HS-5 (cell line): ENCODE measurements around the gene MTRFR.
"Not testable (repeated sequence)": the region's sequence is repeated elsewhere in the genome, so short reads cannot be mapped to it uniquely, and the experiment has no call there.

Experiments
- DNase-seq: peaks from one replicate; pipeline ENCODE4 v3.0.0-alpha.2; 2012; ENCODE audit warnings: low read depth

MTRFR gene

DNA sequence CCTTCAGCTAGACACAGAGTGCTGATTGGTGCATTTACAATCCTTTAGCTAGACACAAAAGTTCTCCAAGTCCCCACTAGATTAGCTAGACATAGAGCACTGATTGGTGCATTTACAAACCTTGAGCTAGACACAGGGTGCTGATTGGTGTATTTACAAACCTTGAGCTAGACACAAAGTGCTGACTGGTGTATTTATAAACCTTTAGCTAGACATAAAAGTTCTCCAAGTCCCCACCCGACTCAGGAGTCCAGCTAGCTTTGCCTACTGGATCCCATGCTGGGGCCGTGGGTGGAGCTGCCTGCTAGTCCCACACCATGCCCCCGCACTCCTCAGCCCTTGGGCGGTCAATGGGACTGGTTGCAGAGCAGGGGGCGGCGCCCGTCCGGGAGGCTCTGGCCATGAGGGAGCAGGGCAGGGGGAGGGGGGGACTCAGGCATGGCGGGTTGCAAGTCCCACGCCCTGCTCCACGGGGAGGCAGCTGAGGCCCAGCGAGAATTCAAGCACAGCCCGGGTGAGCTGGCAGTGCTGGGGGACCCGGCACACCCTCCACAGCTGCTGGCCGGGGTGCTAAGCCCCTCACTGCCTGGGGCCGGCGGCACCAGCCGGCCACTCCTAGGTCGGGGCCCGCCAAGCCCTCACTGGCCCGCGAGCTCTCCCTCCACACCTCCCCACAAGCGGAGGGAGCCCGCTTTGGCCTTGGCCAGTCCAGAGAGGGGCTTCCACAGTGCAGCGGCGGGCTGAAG, 15.9 kb downstream of the MTRFR start:
- not testable (repeated sequence) for DNase-seq

DNA sequence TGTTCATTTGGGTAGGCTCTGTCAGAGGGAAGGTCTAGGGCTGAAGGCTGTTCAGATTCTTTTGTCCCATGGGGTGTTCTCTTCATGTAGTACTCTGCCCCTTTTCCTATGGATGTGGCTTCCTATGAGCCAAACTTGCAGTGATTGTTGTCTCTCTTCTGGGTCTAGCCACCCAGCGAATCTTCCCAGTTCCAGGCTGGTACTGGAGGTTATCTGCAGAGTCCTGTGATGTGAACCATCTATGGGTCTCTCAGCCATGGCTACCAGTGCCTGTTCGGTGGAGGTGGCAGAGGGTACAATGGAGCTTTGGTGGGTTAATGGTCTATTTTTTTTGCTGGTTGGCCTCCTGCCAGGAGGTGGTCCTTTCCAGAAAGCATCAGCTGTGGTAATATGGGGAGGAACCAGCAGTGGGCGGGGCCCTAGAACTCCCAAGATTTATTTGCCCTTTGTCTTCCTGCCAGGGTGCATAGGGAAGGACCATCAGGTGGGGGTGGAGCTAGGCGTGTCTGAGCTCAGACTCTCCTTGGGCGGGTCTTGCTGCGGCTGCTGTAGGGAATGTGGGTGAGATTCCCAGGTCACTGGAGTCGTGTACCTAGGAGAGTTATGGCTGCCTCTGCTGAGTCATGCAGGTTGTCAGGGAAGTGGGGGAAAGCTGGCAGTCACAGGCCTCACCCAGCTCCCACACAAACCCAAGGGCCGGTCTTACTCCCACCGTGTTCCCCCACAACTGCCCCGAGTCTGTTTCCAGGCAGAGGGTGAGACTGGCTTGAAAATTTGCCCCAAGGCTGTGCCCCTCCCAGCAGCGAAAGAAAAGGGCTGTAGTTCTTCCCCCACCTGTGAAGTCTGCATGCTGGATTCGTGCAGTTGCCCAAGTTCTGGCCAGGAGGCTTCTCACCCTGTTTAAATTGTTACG, 17.5 kb downstream of the MTRFR start:
- DNase-seq, result no peak

DNA sequence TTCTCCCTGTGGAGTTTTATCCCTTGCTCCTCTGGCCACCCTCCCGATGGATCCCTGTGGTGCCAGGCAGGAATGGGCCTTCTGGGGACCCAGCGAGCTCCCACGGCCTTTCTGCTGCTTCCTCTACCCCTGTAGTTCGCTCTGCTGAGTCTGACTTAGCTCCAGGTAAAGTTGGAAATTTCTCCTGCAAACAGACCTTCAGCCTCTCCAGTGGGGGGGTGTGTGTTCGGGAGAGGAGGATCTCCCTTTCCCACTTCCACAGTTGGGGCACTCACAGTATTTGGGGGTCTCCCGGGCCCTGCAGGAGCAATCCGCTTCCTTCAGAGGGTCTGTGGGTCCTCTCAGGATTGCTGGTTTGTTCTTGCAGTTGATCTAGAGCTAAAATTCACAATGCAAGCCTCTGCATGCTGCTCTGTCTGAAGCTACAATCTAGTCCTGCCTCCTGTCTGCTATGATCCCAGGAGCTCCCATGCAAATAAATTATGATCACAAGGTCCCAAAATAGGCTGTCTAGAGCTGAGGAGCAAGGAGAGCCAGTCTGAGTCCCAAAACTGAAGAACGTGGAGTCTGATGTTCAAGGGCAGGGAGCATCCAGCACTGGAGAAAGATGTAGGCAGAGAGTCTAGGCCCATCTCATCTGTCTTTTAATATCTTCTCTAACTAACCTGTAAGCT, 18.3 kb downstream of the MTRFR start:
- DNase-seq, result no peak

DNA sequence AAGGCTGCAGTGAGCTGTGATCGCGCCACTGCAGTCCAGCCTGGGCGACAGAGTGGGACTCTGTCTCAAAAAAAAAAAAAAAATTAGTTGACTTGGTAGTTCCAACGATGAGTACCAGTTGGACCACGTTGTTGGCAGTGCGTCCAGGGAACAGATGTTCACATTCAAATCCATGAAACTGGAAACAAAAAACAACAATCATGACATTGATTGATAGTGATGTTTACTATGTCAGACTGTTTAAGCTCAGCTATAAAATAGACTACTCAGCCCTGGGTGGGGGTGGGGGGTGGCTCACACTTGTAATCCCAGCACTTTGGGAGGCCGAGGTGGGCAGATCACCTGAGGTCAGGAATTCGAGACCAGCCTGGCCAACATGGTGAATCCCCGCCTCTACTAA, 19.1 kb downstream of the MTRFR start:
- not testable (repeated sequence) for DNase-seq

DNA sequence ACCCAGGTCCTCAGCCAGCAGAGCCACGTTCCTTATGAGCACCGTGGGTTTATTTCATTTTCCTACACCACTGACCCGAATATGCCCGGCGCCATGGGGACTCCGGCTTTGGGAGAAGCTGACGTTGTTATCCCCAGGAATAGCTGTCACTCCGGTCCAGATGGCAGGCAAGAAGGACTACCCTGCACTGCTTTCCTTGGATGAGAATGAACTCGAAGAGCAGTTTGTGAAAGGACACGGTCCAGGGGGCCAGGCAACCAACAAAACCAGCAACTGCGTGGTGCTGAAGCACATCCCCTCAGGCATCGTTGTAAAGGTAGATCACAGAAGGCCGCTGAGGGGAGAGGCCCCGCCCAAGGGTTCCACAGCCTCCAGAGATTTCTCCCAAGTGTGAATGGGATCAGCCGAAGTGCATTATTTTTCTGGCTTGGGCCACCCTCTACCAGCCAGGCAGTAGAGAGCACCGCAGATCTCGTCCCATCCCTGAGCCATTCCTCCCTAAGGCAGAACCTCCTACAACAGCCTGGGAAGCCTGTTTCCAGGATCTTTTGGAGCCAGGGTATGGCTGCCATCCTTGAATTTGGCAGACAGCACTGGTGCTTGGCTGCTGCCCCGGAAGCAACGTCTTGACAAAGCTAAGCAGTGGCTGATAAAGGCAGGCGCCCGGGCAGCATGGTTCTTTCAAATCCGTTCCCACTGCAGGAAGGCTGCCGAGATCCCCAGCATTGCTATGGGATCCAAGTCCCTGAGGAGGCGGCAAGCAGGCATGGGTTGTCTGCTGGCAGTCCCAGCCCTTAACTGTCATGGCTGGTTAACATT, 20.6 kb downstream of the MTRFR start:
- no peak for DNase-seq

DNA sequence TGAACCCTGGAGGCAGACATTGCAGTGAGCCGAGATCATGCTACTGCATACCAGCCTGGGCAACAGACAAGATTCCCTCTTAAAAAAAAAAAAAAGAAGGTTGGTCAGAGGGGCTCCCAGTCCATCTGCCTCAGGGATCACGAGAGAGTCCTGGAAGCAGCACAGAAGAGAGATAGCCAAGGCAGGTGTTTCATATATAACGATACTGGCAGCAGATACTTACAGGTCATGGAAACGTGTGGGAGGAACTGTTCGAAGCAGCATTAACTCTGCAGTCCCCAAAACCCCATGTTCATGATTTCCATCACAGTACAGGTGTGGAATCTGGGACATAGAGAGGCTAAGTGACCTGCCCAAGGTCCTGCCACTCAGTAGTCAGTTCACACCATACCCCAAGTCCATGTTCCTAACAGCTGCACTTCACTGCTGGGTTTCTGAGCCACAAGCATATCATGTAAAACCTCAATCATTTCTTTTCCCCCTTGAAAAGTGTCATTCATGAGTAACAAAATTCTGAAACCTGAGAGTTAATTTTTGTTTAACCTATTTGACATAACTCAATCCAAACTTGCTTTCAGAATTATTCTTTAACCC, 21.7 kb downstream of the MTRFR start:
- no peak for DNase-seq

DNA sequence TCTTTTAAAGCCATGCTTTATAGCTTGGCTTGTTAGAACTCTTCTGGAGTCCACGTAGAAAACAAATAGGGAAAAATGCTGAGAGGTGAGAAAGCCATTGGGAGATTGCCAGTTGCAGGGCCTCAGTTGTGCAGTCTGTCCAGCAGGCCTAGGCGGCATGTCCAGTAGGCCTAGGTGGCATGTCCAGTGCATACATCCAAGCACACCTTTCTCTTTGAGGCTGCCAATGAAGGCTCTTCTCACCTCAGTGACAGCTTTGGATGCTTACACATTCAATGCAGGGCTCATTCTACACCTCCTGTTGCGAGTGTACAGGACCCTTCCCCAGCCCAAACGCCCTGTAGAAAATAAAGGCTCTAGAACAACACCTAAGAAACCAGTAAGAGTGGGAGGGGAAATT, 25.4 kb downstream of the MTRFR start:
- DNase-seq, result no peak

DNA sequence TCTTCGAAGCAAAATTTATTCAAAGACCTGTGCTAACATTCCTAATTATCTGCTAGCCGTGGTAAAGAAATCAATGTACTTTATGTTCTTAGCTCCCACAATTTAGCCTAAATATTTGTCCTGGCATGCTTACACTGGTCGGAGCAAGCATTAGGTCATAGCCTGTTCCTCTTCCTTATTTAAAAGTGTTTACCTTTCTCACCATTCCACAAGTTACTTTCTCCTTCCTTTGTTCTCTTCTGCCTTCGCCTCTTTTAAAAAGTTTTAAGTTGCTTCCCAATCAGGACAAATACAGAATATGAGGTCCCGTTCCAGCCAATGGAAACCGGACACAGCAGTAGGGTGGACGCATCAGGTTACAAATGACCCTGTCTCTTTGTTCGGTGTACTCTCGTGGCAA, 26.8 kb downstream of the MTRFR start:
- no peak for DNase-seq

DNA sequence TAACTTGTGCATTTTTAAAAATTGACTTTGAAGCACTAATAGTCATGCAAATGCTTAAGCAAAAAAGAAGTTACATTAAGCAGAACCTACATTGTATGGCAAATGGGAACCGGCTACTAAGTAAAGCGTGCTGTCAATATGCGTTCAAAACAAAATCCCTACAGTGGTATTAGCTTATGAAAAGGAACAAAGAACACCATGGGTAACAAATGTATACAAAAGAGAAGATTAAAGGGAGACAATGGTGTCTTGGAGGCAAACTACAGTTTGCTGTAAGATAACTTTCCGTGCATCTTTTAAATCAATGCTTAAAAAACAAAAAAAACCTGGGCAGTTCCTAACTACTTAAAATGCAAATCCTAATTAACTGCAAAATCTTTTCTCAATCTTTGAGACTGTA, 28.0 kb downstream of the MTRFR start:
- no peak for DNase-seq

DNA sequence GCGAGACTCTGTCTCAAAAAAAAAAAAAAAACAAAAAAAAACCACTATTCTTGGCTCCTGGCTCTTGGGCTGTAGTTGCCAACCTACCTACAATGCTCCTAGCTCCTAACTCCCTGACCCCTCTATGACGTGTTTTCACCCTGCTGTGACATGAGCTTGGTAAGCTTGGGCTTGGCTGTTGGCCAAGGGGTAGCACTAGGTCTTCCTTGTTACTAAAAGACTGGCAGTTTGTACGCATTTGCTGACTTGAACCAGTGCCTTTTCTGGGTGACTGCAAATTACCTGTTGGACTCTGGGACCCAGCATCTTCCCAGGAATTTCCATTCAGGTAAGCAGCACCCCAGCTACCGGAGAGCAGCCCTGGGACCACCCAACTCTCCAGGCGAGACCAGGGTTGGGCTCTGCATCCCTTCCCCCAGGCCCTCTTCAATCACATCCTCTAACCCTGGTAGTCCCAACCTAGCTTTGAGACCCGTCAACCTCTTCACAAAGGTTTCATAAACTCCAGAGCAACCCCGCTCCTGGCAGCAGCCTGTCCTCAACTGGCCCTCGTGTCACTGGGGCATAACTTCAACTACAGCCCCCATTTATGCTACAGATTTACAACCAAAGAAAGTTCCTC, 30.1 kb downstream of the MTRFR start:
- no peak for DNase-seq

DNA sequence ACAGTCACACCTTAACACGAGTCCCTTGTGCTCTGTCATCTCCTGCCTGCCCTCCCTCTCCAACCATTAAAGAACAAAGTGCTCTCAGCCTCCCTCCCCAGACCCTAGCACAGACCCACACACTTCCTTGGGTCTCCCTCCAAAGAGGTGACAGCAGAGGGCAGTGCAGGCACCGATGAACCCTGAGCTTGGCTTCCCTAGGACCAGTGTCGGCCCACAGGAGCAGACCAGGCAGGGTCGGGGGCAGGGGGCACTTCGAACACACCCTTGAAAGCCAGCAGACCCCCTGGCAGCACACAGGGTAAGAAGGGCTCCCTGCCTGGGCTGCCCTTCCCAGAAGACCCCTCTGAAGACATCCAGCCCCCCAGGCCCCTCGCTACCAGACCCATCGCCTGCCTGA, 31.4 kb downstream of the MTRFR start:
- DNase-seq, result no peak

DNA sequence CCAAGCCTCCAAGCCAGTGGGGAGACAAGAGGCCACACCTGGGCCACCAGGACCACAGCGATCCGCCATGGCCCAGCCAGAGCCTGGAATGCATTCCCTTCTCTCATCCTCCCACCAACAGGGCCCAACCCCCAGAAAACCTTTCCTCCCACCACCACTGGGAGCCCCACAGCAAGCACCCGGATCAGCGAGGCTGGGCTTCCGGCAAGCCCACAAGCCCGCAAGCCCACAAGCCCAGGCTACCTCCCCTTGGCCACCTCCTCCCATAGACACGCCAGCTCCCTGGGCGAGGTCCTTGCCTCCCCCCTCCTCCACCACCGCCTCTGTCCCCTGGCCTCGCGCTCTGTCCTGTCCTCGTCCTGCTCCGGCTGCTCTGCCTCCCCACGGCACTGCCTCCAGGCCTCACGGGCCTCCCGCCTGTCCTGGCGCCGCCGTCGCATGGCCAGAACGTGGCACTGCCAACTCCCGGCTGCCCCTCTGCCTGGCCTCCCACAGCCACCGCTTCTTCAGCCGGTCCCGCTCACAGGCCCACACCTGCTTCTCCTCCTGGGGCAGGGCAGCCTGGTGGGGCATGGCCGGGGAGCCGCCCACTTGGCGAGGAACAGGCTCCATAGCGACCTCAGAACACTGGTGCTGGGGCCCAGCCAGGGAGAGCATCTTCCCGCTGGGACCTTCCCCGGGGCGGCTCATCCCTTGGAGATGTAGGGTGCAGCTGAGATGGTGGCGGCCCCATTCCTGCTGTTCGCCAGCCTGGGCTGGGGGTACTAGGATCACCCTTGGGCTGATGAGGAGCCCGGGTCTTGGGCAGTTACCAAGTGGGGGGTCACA, 32.8 kb downstream of the MTRFR start:
- no peak for DNase-seq

DNA sequence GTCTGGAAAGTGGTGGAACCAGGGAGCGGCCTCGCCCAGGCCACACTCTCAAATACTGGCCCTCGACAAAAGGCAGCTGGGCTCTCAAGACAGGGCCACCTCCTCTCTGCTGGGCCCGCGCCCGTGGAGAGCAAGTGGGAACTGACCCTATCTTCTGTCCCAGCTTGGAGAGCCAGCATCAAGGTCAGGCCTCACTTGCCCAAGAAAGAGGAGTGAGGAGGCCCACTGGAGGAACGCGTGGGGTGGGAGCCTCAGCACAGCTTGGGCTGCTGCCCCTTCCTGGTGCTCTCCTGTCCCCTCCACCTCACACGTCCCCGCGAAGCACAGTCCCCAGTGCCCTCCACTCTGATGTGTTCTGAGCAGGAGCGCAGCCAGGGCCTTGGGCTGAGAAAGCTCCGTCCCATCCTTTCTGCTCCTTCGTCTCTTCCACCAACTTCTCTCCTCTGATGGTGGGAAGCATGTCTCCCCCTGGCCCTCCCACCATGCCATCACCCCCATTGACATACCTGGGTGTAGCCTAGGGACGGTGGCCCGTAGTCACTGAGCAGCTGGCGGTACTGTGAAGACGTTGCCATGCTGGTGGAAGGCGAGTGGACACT, 33.5 kb downstream of the MTRFR start:
- no peak for DNase-seq

DNA sequence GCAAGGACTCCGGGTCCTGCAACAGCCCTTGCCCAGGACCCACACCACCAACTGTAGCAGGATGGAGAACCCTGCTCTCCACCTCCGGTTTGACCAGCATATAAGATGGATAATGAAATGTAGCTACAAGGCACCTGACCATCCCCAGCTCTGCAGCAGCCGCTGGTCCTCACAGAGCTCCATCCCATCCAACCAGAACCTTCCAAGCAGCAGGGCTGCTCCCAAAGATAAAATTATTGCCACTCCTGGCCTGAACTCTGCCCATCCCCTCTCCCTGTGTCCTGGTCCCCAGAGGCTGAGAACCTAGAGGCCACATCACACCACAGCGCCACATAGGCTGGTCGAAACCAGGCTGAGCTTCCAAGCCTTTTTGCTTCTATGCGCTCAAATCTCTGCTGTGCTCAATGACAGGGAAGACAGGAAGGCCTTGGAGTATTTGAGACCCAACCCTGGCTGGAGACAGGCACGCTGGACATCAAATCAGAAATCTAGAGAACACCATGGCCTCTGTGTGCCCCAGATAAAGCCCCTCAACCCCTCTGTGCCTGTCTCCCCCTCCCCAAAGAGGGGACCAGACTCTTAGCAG, 34.2 kb downstream of the MTRFR start:
- no peak for DNase-seq

DNA sequence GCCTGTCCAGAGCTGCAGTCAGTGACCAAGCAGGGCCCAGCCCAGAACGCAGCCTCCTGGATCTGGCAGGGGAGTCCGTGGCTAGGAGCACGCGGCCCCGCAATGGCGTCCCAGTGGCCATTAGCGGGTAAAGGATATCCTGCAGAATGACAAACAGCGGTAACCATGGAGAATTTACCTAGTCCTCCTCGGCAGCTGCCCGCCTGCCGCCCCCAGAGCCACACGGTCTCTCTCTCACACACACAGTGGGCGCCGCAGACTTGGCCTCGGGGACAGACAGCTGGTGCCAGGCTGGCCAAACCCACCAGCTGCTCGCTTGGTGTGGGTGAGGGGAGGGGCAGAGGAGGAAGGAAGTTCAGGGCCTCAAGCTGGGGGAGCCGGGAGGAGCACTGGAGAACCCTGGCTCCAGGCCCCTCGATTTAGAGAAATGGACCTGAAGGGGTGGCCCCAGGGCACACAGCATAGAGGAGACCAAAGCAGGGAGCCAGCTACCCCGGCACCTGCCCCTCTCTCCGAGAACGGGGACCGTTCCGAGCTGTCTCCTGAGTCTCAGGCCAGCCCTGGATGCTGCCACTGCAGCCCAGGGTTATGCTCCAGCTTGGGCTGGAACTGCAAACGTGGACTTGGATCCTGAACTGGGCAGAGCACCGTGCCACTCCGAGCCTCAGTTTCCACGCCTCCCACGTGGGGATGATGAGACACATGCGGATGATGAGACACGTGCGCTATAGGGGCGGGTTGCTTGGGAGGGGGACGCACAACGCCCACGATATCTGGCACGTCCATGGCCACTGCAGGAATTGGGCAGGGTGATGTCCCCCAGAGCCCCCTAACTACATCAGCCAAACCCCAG, 35.0 kb downstream of the MTRFR start:
- DNase-seq, result no peak

DNA sequence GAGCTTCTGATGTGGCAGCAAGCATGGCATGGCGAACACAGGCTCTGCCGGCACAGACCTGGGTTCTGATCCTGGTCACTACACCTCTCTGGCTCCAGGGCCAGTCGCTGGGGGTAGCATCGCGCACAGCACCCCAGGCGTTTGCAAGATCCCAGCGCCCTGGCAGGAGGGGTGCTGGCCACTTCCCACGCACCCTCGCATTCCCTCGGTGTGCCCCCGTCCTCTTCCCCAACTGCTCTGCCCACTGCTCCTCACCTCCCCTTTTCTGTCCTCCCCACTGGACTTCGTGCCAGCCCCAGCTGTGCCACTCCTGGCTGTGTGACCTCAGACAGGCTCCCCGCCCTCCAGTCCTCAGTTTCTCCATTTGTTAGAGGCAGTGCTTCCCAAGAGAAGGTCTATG, 35.6 kb downstream of the MTRFR start:
- no peak for DNase-seq

DNA sequence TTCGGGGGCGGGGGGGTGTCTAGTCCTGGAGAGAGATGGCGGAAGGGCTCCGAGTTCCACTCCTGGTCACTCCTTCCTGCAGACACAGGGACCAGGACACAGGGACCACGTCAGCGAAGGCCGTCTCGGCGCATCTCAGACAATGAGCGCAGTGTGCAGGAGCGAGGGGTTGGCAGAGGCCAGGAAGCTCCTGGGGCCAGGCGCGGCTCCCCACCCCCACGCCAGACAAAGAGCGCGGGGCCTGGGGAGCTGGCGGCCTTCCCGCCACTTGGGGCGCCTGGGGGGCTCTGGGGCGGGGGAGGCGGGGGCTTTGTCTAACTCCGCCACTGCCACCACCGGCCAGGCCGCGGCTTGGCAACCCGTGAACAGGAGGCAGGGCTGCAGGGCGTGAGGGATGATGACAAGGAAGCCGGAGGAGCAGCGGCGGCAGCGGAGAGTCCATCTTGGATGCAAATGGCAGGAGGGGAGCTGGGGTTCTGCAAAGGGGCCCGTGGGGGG, 36.2 kb downstream of the MTRFR start:
- no peak for DNase-seq

DNA sequence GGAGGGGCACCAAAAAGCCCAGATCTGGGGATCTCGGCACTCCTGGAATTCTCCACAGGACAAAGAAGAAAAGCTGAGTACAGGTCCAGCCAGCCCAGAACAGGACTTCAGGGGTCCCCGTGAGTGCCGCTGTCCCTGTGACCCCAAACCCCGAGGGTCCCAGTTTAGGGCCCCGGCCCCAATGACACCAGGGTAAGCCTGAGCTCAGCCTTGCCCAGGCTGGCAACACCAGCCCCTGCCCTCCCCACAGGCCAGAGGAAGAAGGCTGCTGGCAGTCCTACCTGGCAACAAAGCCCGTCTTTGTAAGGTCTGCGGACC, 36.6 kb downstream of the MTRFR start:
- no peak for DNase-seq
